Left lung (tissue), 10 donors: ENCODE data around the gene OR8G5. TPM values are rescaled to one million over a fixed set of nuclear protein-coding genes. Genes with fewer than 3 reads are reported as not detected.
A peak's percentile ranks its signal among the peaks of the same experiment; 100 is the strongest.

ENCODE experiments used
- ATAC-seq: fragments of 200-7000 bp; cut with Tn5 transposase; one replicate; pipeline ENCODE4 v1.9.1; 2020; ENCODE audit warnings: moderate library complexity
- DNase-seq, 4 donors: peaks; one replicate each; pipeline ENCODE4 v3.0.0-alpha.2; 2013 to 2020
- H3K27ac ChIP-seq, 2 donors: fragments of 200-600 bp; sonication (generic) in 1 of 2; one replicate each; pipeline versions ENCODE4 v1.5.0 to v1.8.0; 2020 to 2021
- H3K27me3 ChIP-seq, 2 donors: fragments of 200-600 bp; sonication (generic) in 1 of 2; one replicate each; pipeline versions ENCODE4 v1.5.0 to v1.8.0; 2020 to 2021
- H3K36me3 ChIP-seq, 2 donors: fragments of 200-600 bp; sonication (generic) in 1 of 2; one replicate each; pipeline versions ENCODE4 v1.5.0 to v1.8.0; 2020 to 2021
- H3K4me1 ChIP-seq, 2 donors: fragments of 200-600 bp; one replicate each; pipeline ENCODE4 v1.8.0; 2021
- H3K4me3 ChIP-seq, 2 donors: fragments of 200-600 bp; sonication (generic) in 1 of 2; one replicate each; pipeline versions ENCODE4 v1.5.0 to v1.8.0; 2020 to 2021; ENCODE audit warnings: mild to moderate bottlenecking in 1 of 2
- H3K9me3 ChIP-seq, 2 donors: fragments of 200-600 bp; sonication (generic) in 1 of 2; one replicate each; pipeline versions ENCODE4 v1.5.0 to v1.8.0; 2020 to 2021
- CTCF ChIP-seq, 2 donors: fragments of 200-600 bp; sonication (generic) in 1 of 2; IDR thresholded peaks; one replicate each; pipeline versions ENCODE4 v1.5.0 to v1.8.0; 2021; ENCODE audit warnings: antibody characterized with exemption in 2 of 2
- intact Hi-C, 2 donors: fragments of 100-400 bp; cut with DNase I; formaldehyde crosslinking; loops; one replicate each; pipeline versions ENCODE4 v1.11.2 to v1.14.2; 2022
- polyA plus RNA-seq, 6 donors: library from polyadenylated mRNA; unstranded; fragments of 120-200 nt; gene quantifications; one replicate each; pipeline ENCODE4 v1.2.1, GENCODE V29; 2013; ENCODE audit not compliant: insufficient read length in 6 of 6
- total RNA-seq, 2 donors: library from RNA; stranded (reverse); fragmentation: NEBNext Ultra II Directional; extraction: Animal tissue kit (Norgen Biotek cat#: 25700); gene quantifications; one replicate each; pipeline ENCODE4 v1.2.1, GENCODE V29; 2021
- donor health status: DM: no; HTN: yes; CAD: no.
- donor health status: DM: no; HTN: no; CAD: no.

OR8G5 gene
- total and polyA plus RNA-seq, 8 donors, result not detected

GRCh38 chr11:124277207-124277606 lies 21.0 kb downstream of the OR8G5 start:
- DNase-seq, result no peak
- intact Hi-C loops, result no loop called here
- Histone ChIP-seq H3K27me3 (no peaks in the 10 kb centered on the region), H3K9me3 (peaks cover 0 to 4% of the 10 kb centered on the region in 2 donors), H3K4me1 (no peaks in the 10 kb centered on the region), H3K36me3 (no peaks in the 10 kb centered on the region), H3K4me3 (no peak overlapping the region), H3K27ac (no peak overlapping the region)
- ATAC-seq, result no peak
- TF ChIP-seq CTCF (IDR thresholded peaks at IDR 0.05), result no peak

- peaks cover 0 to 4% of the 10 kb centered on the region in 2 donors for H3K9me3 ChIP-seq
- H3K27ac ChIP-seq, result no peak overlapping the region
- H3K27me3 ChIP-seq, result no peaks in the 10 kb centered on the region
- DNase-seq, result peak in 1 of 4 donors; percentile 1
- no peak for ATAC-seq
- intact Hi-C loops, result no loop called here
- no peak overlapping the region for H3K4me3 ChIP-seq
- no peaks in the 10 kb centered on the region for H3K4me1 ChIP-seq
- H3K36me3 ChIP-seq, result no peaks in the 10 kb centered on the region
- no peak for TF ChIP-seq CTCF (IDR thresholded peaks at IDR 0.05)
Measured at GRCh38 chr11:124277804-124278203, 21.6 kb downstream of the OR8G5 start.

- Histone ChIP-seq H3K4me3 (no peak overlapping the region), H3K36me3 (no peaks in the 10 kb centered on the region), H3K9me3 (peaks cover 0 to 4% of the 10 kb centered on the region in 2 donors), H3K27ac (no peak overlapping the region), H3K27me3 (no peaks in the 10 kb centered on the region), H3K4me1 (no peaks in the 10 kb centered on the region)
- intact Hi-C loops, result no loop called here
- TF ChIP-seq CTCF (IDR thresholded peaks at IDR 0.05), result no peak
- ATAC-seq, result no peak
- no peak for DNase-seq
Measured at GRCh38 chr11:124278261-124278660, 22.1 kb downstream of the OR8G5 start.

- Histone ChIP-seq H3K27me3 (no peaks in the 10 kb centered on the region), H3K36me3 (no peaks in the 10 kb centered on the region), H3K4me3 (no peak overlapping the region), H3K9me3 (peaks cover 0 to 7% of the 10 kb centered on the region in 2 donors), H3K27ac (no peak overlapping the region), H3K4me1 (no peaks in the 10 kb centered on the region)
- ATAC-seq, result no peak
- no peak for TF ChIP-seq CTCF (IDR thresholded peaks at IDR 0.05)
- peak in 1 of 4 donors; percentile 1 for DNase-seq
- intact Hi-C loops, result no loop called here
Measured at GRCh38 chr11:124285610-124286344, 29.6 kb downstream of the OR8G5 start.

GRCh38 chr11:124294687-124295086 lies 38.5 kb downstream of the OR8G5 start:
- Histone ChIP-seq H3K27ac (no peak overlapping the region), H3K36me3 (no peaks in the 10 kb centered on the region), H3K9me3 (no peaks in the 10 kb centered on the region), H3K4me3 (no peak overlapping the region), H3K27me3 (no peaks in the 10 kb centered on the region), H3K4me1 (no peaks in the 10 kb centered on the region)
- intact Hi-C loops, result no loop called here
- ATAC-seq (no peak), DNase-seq (no peak)
- no peak for TF ChIP-seq CTCF (IDR thresholded peaks at IDR 0.05)
